Endothelial cell (in vitro differentiated cells): ENCODE measurements around the gene EFTUD2. TPM values are rescaled to one million over a fixed set of nuclear protein-coding genes. Genes with fewer than 3 reads are reported as not detected.

Source experiments
- DNase-seq: peaks from one replicate; pipeline ENCODE4 v3.0.0; 2021; ENCODE audit warnings: low spot score
- H3K27ac Mint-ChIP-seq: one replicate; pipeline ENCODE4 v1.8.0; 2021; ENCODE audit warnings: mixed read lengths, inconsistent platforms; ENCODE audit not compliant: unreplicated experiment
- H3K27me3 Mint-ChIP-seq: one replicate; pipeline ENCODE4 v1.8.0; 2021; ENCODE audit warnings: mild to moderate bottlenecking, moderate library complexity, mixed read lengths, inconsistent platforms; ENCODE audit not compliant: unreplicated experiment
- H3K36me3 Mint-ChIP-seq: one replicate; pipeline ENCODE4 v1.8.0; 2021; ENCODE audit warnings: mild to moderate bottlenecking, low read depth, mixed read lengths, inconsistent platforms; ENCODE audit not compliant: unreplicated experiment
- H3K4me1 Mint-ChIP-seq: one replicate; pipeline ENCODE4 v1.8.0; 2021; ENCODE audit warnings: mild to moderate bottlenecking, mixed read lengths, inconsistent platforms; ENCODE audit not compliant: unreplicated experiment
- H3K4me3 Mint-ChIP-seq: one replicate; pipeline ENCODE4 v1.8.0; 2021; ENCODE audit warnings: mild to moderate bottlenecking, mixed read lengths, inconsistent platforms; ENCODE audit not compliant: unreplicated experiment
- H3K9me3 Mint-ChIP-seq: one replicate; pipeline ENCODE4 v1.8.0; 2021; ENCODE audit warnings: mixed read lengths, inconsistent platforms; ENCODE audit not compliant: unreplicated experiment
- total RNA-seq: library from RNA; stranded (reverse); fragmentation: NEBNext Ultra II Directional; extraction: Animal tissue kit (Norgen Biotek cat#: 25700); gene quantifications from one replicate; pipeline ENCODE4 v1.2.1, GENCODE V29; 2021; ENCODE audit not compliant: unreplicated experiment
- TF ChIP-seq, protein P1 (sequence below): fragments of 200-600 bp; sonication (generic); IDR thresholded peaks from one replicate; pipeline ENCODE4 v1.5.0; 2021; ENCODE audit warnings: antibody characterized with exemption; ENCODE audit not compliant: unreplicated experiment

EFTUD2 gene
- total RNA-seq, 1 donor from 2014 or later: 154 TPM

DNA sequence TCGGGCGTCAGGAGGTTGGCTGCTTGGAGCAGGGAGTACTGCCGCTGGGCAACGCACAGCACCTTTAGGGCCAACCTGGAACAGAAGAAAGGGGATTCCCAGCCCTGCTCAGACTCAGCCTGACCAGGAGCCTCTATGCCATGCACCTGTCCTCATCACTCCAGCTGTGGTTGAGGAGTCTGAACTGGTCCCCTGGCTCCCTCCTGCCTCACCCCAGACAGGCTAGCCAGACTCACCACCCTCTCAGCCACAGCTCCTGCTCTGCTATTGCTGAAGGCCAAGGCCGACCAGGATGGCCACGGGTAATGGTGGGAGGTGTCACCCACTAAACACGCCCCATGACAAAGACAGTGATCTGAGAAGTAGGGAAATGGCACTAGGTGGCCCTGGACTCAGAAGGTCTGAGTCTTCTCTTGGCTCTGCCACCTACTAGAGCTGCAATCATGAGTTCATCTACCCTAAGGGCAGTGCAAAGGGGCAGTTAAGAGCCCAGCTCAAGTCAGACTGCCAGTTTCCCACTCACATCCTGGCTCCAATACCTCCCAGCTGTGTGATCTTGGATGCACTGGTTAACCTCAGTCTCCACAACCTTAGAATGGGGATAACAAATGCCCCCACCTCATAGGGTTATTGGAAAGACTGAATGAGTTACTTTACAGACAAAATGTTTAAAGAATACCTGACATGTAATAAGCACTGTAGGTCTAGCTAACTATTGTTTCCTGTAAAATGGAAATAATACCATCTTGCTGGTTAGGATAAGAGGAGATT, 29.9 kb upstream of the EFTUD2 start:
- Mint-ChIP-seq H3K36me3 (peaks cover 13% of the 10 kb centered on the region), H3K4me1 (no peaks in the 10 kb centered on the region), H3K4me3 (no peak overlapping the region), H3K27ac (no peak overlapping the region), H3K9me3 (no peaks in the 10 kb centered on the region), H3K27me3 (peaks cover 5% of the 10 kb centered on the region)
- no peak for DNase-seq
- TF ChIP-seq, protein P1, sequence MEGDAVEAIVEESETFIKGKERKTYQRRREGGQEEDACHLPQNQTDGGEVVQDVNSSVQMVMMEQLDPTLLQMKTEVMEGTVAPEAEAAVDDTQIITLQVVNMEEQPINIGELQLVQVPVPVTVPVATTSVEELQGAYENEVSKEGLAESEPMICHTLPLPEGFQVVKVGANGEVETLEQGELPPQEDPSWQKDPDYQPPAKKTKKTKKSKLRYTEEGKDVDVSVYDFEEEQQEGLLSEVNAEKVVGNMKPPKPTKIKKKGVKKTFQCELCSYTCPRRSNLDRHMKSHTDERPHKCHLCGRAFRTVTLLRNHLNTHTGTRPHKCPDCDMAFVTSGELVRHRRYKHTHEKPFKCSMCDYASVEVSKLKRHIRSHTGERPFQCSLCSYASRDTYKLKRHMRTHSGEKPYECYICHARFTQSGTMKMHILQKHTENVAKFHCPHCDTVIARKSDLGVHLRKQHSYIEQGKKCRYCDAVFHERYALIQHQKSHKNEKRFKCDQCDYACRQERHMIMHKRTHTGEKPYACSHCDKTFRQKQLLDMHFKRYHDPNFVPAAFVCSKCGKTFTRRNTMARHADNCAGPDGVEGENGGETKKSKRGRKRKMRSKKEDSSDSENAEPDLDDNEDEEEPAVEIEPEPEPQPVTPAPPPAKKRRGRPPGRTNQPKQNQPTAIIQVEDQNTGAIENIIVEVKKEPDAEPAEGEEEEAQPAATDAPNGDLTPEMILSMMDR: no peak

DNA sequence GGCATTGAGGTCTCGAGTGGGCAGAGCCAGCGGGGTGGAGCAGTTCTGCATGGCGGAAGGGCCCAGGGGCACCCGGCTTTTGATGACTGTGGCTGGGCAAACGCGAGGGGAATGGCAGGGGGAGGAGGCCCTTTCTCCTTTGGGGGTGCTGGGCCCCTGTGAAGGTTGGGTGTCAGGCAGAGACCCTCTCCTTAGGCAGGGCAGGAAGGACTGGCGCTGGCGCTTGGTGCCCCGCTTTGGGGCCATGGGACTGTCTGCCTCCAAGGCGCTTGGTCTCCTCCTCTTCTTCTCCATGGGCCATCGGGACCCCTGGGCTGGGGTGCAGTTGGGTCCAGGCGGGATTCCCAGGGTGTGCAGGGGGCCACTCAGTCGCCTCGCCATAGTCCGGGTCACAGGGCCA, 28.9 kb upstream of the EFTUD2 start:
- peaks cover 13% of the 10 kb centered on the region for H3K36me3 Mint-ChIP-seq
- H3K4me1 Mint-ChIP-seq: no peaks in the 10 kb centered on the region

DNA sequence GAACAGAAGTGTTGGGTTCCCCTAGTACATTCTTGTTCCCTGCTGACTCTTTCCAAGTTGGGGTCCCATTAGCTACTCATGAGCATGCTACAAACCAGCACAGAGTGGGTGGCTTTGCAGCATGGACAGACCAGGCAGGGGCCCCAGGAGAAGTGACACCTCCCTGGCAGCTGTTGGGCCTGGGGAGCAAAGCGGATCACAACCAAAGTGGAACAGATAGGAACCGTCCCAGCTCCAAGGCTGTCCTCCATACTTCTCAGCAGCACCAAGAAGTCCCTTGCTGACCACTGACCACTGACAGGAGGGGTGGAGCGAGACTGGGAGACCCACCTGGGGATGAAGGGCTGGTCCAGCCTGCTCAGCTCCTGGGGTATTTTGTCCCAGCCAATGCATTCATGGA, 28.5 kb upstream of the EFTUD2 start:
- Mint-ChIP-seq H3K36me3 (peaks cover 13% of the 10 kb centered on the region), H3K4me3 (no peak overlapping the region), H3K27me3 (peaks cover 5% of the 10 kb centered on the region), H3K27ac (no peak overlapping the region), H3K9me3 (no peaks in the 10 kb centered on the region), H3K4me1 (no peaks in the 10 kb centered on the region)
- TF ChIP-seq, protein P1: no peak
- no peak for DNase-seq

More for the DNA sequence above, 28.9 kb upstream of the EFTUD2 start:
- TF ChIP-seq, protein P1: no peak
- peaks cover 5% of the 10 kb centered on the region for H3K27me3 Mint-ChIP-seq
- H3K9me3 Mint-ChIP-seq: no peaks in the 10 kb centered on the region
- DNase-seq: no peak
- H3K27ac Mint-ChIP-seq: no peak overlapping the region
- no peak overlapping the region for H3K4me3 Mint-ChIP-seq

DNA sequence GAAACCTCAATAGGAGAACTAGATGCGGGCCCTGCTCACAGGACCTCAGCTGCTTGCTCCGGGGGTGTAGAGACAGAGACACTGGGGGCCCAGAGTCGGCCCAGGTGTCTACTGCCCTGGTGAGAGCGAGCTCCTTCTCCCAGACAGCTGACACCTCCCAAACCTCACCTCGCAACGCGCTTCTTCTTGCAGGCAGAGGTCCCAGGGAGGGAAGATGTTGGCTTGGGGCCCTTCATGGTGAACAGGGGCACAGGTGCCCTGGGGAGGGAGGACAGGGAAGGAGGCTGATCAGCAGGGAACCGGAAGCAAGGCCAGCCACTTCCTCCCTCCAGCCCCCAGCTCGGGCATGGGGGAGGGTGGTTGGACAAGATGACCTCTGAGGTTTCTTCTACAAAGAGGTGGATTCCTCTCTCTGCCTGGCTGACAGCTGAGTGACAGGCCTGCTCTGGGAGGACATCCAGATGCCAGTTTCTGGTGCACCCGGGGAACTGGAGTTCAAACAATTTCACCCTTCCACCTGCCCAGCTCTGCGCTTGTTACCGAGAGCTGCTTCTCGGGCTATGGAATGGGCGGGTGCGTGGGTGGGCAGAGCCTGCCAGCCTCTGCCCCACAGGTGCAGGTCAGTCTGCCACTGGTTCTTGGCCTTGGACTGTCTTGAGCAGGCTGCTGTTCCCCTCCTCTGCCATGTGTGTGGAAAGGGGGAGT, 27.7 kb upstream of the EFTUD2 start:
- no peak overlapping the region for H3K27ac Mint-ChIP-seq
- DNase-seq: no peak
- H3K36me3 Mint-ChIP-seq: peaks cover 13% of the 10 kb centered on the region
- H3K4me3 Mint-ChIP-seq: no peak overlapping the region
- TF ChIP-seq, protein P1: no peak
- peaks cover 7% of the 10 kb centered on the region for H3K27me3 Mint-ChIP-seq
- H3K9me3 Mint-ChIP-seq: no peaks in the 10 kb centered on the region
- H3K4me1 Mint-ChIP-seq: no peaks in the 10 kb centered on the region
